Measurements from ENCODE around the gene NBAS.
"Not testable (repeated sequence)": the region's sequence is repeated elsewhere in the genome, so short reads cannot be mapped to it uniquely, and the experiment has no call there.

The NBAS gene

DNA sequence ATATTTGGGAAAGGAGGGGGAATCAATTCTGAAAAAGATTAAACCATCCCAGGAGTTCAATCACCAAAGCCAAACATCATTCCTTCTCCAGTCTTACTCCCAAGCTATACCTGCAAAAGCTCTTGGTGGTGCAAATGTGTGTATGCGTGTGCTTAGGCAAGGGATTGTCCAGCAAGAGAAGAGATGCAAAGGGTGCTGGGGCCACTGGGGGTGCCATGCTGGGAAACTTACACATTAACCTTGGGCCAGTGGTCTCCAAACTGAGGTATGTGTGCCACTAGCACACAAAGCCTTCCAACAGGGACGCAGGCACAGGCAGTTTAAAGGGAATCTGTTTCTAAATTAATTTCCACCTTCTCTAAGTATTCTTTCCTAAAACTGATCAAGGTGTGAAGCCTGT lies 307.9 kb downstream of the NBAS start:
- no peak for DNase-seq

DNA sequence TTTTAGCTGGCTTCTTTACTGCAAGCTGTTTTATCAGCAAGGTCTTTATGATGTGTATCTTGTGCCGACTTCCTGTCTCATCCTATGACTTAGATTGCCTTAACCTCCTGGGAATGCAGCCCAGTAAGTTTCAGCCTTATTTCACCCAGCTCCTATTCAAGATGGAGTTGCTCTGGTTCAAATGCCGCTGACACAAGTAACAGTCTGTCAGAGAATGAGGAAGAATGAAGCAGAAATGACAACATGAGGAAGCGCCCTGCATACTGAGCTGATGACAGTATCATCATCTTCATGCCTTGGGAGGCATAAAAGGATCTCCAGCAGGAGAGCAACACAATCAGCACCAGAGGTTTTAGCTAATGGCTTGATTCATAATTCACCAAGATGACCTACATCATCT lies 309.4 kb downstream of the NBAS start:
- DNase-seq, result no peak

DNA sequence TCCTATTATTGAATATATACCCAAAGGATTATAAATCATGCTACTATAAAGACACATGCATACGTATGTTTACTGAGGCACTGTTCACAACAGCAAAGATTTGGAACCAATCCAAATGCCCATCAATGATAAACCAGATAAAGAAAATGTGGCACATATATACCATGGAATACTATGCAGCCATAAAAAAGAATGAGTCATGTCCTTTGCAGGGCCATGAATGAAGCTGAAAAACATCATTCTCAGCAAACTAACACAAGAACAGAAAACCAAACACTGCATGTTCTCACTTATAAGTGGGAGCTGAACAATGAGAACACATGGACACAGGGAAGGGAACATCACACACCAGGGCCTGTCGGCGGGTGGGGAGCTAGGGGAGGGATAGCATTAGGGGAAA lies 310.2 kb downstream of the NBAS start:
- DNase-seq, result not testable (repeated sequence)

DNA sequence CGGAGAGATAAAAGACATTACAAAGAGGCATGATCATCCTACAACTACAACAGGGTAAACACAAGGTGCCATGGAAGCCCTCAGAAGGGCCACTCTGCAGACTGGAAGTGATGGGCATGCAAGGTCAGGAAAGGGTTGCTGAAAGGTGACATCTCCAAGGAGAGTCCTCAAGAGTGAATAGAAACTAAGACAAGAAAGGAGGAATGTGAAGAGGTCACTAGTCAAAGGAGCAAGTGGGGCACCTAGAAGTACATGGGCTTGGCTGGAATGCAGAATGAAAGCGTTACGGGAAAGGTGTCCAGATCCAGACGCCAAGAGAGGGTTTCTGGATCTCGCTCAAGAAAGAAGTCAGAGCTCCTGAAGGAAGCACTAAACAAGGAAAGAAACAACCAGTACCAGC lies 314.3 kb downstream of the NBAS start:
- no peak for DNase-seq

DNA sequence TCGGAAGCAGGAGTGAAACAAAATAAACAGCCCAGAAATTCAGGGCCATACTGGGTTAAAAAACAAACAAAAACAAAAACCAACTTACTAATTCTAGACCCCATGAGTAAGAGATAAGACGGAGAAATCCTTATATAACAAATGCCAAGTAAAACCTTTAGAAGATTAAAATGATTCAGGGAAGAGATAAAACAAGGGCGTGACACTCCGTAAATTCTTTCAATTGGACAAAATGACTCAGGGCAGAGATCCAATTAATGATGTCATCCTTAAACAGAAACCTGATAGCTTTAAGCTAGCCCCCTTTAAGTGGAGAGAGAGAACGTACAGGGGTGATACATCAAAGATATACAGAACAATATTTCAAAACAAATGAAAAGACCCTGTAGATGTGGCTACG lies 317.4 kb downstream of the NBAS start:
- DNase-seq, result no peak

DNA sequence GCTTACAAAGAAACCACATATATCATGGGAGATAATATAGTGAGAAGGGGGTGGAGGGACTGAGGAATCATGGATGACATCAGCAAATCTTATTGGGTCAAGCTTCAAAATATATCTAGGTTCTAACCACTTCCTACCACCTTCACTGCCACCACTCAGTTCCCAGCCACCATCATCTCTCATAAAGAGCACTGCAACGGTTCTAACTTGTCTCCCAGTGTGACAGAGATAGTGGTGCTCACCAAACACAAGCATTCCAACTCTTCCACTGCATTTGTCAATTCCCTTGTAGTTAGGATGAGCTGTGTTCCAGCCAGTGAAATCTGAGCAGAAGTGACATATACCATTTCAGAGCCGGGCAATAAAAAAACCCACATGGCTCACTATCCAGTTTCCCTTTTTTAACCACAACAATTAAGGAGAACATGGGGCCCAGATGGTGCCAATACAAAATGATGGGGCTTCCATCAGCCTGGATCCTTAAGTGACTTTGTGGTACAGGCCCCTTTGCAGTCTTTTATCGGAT lies 318.1 kb downstream of the NBAS start:
- DNase-seq, result no peak

DNA sequence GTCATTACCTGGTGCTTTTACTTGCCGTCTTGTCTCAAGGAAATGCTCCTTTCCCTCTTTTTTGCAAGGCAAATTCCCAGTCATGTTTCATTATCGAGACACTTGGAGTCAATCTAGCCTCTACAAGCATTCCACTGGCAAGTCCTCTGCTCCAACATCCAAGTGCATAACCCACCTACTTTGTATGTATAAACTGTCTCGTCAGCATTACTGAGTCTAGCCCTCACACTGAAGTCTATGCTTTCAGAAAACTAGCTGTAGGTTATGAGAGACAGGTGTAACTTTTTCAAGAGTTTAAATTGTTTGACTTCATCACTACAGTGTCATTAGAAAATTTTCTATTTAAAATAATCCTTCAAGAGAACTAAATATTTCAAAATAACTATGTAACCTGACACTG lies 319.2 kb downstream of the NBAS start:
- no peak for DNase-seq

DNA sequence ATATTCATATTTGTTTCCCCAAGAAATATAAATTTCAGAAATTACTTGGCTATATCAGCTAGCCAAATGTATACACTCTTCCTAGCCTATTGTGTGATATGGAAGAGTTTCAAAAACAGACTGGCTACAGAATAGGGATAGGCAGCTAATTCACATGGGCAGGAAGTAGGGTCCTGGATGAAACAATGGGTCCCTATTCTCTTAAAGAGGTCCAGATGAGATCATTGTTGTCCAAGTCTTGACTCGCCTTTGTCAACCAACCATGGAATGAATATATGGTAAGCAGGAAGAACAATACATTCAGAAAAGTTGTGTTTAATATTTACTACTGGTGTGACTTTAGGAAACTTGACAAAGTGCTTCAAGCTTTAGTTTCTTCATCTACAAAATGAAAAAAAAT lies 319.9 kb downstream of the NBAS start:
- no peak for DNase-seq

DNA sequence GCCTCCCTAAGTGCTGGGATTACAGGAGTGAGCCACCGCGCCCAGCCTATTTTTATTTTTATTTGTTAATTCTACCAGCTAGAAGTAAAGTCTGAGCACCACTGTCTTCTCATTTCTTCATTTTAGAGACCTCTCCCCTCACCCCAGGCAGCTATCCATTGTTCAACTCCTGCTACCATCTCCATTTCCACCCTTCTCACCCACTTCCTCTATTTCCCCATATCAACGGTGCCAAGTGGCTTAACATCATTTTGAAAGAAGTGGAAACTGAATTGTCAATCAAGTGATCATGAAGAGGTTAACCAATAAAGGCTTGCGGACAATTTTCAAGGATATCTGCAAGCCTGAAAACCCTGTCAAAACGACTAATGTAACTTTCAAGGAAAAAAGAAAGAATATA lies 323.1 kb downstream of the NBAS start:
- DNase-seq, result no peak

DNA sequence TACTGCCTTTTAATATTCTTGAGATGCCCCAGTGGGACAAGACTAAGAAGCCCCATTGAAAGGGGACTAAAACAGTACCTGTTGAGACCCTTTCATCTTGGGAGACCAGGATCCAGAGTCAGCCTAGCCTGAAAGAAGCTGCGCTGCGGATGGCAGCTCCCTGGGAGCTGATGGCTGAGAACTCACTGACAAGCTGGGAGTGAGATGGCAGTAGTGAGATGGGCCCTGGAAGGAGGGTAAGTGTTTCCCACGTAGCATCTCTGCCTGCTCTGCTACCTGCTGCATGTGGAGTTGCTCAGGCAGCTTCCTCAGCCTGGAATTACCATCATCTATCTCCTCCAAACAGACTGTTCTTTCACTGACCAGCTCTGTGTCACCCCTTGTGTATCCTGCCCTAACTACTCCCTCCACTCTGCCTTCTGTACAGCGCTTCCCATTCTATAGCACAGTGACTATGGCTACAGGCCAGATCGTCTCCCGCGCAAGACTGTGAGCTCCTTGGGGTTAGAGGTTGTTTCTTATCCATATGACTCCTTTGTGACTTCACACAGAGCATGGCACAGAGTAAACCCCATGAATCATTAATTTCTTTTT lies 330.4 kb downstream of the NBAS start:
- DNase-seq, result no peak

DNA sequence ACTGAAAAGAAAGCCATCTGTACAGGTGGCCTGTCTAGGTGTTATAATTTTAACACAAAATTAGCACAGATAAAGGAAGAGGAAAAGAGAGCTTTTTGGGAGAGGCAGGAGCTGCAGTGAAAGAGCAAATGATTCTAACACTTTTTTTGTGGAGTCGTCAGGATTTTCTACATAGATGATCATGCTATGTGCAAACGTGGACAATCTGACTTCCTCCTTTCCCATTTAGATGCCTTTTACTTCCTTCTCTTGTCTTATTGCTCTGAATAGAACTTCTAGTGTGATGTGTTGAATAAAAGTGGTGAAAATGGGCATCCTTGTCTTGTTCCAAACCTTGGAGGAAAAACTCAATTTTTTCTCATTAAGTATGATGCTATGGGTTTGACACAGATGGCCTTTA lies 334.5 kb downstream of the NBAS start:
- DNase-seq, result no peak

DNA sequence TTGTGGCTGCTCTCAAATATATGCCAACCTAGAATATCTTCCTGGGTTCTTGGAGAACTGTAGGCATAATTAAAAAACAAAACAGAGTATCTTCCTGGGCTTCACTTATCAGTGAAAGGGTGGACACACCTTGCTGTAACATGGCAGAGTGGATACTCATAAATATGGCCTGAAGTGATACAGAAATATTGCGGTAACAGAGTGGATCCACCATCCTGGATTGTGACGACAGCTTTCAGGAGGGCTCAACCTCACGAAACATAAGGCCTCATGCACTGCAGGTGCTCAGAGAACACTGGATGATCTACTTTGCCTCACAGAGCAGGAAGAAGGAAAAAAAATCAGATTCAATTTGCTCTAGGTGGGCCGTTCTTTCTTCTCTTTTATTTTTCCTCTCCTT lies 336.0 kb downstream of the NBAS start:
- no peak for DNase-seq

DNA sequence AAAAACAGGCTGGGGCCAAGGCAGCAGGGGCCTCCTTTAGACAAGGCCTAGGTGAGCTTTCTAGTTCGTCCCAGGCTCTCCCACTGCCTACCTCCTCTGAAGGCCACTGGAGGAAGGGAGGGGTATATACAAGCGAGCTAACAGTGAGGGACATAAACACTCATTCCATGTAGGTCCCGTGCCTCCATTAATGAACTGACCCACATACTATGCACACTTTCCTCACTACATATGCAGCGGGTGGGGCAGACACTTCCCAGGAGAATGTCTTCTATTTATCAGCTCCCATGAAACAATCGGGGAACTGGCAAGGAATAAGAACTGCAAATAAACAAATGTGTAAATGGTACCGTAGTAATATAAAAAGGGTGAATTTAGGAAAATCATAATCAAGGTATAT lies 336.5 kb downstream of the NBAS start:
- no peak for DNase-seq

DNA sequence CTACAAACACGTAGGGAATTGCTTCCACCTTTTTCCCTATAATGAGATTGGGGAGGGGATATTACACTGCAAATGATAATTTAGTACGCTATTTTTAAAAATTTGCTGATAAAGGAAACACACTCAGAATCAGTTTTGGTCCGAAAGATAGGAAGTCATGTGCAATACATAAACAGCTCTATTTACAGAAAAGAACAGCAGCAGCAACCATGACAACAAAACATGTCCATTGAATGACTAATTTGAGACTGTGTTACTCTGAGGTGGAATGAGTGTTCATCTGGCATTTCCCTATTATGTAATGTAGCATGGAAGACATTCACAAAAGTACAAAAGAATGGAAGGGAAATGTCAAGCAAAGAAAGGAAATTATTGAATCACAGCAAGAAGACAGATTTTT lies 337.2 kb downstream of the NBAS start:
- DNase-seq, result no peak

DNA sequence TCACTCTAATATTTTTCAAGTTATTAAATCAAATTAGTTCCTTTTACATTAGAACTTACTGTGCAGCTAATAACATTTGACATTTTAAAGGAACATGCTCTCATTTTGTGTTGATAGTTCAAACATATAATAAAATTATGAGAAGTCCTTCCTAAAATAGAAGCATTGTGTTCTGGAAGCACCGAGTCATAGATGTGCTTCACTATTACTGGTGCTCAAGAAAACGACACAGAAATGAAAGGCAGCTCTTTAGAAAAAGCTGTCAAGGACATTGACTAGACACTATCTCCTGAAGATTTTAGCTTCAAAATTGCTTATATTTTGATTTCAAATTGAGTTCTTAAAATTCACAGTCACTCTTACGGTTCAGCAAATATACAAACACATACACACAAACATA lies 338.3 kb downstream of the NBAS start:
- DNase-seq, result no peak

DNA sequence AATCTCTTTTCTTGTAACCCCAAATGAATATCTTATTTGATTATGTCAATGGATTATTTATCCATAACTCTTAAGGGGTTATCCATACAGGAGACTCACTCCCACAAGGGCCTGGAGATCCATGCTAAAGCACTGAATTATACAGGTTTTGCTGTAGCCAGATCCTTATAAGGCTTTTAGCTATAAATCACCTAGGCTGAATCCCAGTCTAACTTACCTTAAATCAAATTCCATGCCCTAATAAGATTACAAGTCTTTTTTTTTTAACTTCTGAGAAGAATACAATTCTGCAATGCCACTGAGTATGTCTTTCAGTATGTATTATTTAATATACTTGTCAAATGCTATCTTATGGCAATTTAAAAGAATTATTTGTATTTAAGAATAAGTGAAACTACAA lies 340.5 kb downstream of the NBAS start:
- no peak for DNase-seq

DNA sequence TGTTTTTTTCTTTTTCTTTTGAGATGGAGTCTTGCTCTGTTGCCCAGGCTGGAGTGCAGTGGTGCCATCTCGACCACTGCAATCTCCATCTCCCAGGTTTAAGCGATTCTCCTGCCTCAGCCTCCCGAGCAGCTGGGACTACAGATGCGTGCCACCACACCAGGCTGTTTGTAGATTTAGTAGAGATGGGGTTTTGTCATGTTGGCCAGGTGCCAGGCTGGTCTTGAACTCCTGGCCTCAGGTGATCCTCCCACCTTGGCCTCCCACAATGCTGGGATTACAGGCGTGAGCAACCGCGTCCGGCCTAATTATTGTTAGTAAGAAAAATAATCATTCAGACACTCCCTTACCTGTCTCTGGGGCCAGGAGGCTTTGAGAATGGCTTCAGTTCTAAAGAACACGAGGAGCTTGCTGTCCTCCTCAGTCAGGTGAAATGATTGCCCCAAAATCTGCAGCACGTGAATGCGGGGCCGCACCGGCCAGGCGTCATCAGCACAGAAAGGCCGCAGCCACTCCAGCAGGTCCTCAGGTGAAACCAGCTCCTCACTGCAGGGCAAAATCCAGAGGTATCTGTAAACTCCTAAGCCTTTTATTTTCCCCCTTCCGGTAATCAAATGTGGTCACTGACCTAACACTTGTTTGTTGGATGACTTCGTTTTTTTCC lies 342.6 kb downstream of the NBAS start:
- DNase-seq, result no peak

DNA sequence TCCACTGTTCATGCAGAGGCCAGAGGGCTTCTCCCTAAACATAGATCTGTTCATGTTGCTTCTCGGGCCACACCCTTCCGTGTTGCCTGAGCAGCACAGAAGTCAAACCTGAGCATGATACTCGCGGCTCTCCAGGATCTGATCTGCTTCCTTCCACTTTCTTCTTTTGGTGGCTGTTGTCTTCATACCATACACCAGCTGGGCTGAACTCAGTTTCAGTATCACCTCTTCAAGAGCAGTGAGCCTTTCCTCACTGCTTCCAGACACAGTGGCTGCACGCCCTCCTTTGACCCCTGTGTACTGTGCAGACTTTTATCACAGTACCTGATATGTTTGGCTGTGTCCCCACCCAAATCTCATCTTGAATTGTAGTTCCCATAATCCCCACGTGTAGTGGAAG lies 348.9 kb downstream of the NBAS start:
- no peak for DNase-seq

DNA sequence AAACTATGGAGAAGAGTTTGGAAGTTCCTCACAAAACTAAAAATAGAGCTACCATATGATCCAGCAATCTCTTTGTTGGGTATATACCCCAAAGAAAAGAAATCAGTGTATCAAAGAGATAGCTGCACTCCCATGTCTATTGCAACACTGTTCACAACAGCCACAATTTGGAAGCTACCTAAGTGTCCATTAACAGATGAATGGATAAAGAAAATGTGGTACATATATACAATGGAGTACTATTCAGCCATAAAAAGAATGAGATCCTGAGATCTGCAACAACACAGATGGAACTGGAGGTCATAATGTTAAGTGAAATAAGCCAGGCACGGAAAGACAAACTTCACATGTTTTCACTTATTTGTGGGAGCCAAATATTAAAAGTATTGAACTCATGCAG lies 350.6 kb downstream of the NBAS start:
- DNase-seq, result not testable (repeated sequence)

DNA sequence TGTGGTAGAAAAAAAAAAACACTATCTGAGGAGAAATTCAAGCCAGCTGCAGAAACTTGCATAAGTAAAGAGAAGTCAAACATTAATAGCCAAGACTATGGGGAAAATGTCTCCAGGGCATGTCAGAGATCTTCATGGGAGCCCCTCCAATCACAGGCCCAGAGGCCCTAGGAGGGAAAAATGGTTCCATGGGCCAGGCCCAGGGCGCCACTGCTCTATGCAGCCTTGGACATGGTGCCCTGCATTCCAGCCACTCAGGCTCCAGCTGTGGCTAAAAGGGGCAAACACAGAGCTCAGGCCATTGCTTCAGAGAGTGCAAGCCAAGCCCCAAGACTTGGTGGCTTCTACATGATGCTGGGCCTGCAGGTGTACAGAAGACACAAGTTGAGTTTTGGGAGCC lies 354.7 kb downstream of the NBAS start:
- DNase-seq, result no peak

DNA sequence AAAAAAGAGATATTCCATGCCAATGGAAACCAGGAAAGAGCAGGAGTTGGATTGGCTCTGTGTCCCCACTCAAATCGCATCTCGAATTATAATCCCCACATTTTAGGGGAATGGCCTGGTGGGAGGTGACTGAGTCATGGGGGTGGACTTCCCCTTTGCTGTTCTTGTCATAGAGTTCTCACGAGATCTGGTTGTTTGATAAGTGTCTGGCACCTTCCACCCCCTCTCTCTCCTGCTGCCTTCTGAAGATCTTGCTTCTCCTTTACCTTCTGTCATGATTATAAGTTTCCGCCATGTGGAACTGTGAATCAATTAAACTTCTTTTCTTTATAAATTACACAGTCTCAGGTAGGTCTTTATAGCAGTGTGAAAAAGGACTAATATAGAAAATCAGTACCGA lies 355.6 kb downstream of the NBAS start:
- DNase-seq, result no peak

DNA sequence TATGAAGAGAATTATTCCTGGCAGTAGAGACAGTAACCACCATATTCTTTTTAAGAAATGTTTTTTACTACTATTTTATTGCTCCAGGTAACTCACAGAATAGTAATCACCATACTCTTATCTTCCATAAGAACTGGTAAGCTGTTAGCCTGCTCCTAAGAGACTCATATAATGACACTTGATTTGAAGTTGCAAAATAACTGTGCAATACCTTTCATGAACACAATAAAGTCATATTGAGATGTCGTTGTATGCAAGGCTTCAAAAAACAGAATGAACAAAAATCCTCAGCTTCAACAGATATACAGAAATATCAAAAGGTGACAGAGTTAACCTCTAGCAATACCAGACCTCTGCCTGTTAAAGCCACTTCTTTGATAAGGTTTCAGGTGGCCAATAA lies 360.1 kb downstream of the NBAS start:
- DNase-seq, result no peak

DNA sequence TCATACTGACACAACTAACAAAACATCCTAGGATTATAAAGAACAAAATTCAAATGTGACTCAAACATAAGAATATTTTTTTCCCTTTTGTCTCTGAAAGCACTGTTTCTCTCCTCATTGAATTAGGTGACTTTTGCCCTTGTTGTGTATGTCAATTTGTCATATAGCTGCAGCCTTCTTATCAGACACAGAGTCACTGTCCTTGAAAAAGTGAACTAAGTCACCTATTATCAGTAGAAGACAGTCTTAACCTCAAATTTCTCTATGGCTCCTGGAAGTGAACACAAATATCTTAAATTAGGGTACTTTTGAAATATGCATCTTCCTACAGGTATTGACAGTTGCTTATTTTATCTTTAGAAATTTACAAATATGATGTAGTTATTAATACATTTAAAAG lies 360.6 kb downstream of the NBAS start:
- DNase-seq, result no peak

DNA sequence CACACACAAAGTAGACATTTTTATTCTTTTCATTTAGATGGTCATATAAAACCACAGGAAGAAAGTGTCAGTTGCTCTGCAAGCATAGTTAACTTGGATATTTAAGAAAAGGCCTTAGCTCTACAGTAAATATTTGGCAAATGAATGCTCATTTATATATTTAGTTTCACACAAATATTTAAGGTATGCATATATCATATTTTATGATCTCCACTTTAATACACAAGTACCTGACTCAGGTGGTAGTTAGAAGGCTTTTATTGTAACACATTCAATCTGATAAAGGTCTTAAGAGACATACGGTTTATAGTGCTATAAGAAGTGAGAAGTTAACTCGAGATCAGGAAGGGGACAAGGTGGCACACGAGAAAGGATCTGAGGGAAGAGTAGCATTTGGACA lies 363.1 kb downstream of the NBAS start:
- DNase-seq, result no peak

DNA sequence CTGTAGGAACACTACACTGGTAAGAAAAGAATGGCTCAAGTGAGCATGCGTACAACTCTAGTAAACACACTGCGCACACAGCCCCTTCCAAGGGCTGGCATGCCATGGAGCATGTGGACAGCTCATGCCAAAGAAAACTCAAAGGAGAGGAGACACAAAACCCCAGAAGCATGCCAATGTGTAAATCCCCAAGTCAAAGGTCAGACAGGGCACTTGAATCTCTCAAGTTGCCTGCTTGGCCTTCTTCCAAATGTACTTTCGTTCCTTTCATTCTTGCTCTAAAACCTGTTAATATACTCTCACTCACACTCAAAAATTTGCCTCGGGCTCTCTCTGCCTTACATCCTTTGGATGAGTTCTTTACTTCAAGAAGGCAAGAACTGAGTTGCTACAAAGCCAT lies 365.3 kb downstream of the NBAS start:
- DNase-seq, result no peak

All from T1000 (cell line).